CD4-positive, alpha-beta T cell treated with Interleukin-4 for 1 hour (primary cell): Measurements from ENCODE around the gene TMEM121.
A peak's percentile ranks its signal among the peaks of the same experiment; 100 is the strongest.
"Not testable (repeated sequence)": the region's sequence is repeated elsewhere in the genome, so short reads cannot be mapped to it uniquely, and the experiment has no call there.

Source experiments
- DNase-seq, 2 donors: peaks; one replicate each; pipeline ENCODE4 v3.0.0-alpha.2; 2020 to 2022

The TMEM121 gene

DNA sequence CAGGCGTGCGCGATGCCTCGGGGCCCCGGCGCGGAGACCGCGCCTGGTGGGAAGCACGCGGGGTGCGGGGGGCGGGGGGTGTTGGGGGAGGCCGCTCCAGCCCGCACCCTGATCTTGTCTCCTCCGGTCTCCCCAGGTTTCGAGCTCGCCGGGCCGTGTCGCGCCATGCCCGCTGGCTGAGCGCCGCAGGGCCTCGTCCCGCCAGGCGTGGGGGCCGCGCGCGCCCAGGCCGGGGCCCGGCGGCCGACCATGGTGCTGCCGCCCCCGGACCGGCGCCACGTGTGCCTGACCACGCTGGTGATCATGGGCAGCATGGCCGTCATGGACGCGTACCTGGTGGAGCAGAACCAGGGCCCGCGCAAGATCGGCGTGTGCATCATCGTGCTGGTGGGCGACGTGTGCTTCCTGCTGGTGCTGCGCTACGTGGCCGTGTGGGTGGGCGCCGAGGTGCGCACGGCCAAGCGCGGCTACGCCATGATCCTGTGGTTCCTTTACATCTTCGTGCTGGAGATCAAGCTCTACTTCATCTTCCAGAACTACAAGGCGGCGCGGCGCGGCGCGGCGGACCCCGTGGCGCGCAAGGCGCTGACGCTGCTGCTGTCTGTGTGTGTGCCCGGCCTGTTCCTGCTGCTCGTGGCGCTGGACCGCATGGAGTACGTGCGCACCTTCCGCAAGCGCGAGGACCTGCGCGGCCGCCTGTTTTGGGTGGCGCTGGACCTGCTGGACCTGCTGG is 2.4 kb downstream of the TMEM121 start:
- no peak for DNase-seq

DNA sequence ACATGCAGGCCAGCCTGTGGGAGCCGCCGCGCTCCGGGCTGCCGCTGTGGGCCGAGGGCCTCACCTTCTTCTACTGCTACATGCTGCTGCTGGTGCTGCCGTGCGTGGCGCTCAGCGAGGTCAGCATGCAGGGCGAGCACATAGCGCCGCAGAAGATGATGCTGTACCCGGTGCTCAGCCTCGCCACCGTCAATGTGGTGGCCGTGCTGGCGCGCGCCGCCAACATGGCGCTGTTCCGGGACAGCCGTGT is 2.9 kb downstream of the TMEM121 start:
- no peak for DNase-seq

DNA sequence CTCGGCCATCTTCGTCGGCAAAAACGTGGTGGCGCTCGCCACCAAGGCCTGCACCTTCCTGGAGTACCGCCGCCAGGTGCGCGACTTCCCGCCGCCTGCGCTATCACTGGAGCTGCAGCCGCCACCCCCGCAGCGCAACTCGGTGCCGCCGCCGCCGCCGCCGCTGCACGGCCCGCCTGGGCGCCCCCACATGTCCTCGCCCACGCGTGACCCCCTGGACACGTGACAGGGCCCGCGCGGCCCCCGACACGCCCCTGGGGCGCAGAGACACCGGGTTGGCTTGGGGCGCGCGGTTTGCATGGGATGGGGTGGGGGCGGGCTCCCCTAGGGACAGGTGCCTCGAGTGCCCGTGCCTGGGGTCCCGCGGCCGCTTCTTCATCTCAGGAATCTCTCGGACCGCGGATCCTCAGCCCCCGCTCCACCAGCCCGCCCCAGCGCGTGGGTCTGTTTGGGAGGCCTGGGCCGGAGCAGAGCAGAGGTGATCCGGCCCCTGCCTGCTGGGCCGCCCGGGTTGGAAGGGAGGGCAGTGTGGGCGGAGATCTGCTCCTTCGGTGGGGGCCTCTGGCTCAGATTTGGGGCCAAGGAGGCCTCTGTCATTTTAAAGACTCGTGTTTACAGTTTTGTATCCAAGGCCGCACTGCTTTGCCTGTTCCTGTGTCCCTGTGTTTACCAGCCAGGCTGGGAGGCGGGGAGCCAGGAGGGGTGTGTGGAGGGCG is 3.3 kb downstream of the TMEM121 start:
- peak in 1 of 2 donors; percentile 38 for DNase-seq

DNA sequence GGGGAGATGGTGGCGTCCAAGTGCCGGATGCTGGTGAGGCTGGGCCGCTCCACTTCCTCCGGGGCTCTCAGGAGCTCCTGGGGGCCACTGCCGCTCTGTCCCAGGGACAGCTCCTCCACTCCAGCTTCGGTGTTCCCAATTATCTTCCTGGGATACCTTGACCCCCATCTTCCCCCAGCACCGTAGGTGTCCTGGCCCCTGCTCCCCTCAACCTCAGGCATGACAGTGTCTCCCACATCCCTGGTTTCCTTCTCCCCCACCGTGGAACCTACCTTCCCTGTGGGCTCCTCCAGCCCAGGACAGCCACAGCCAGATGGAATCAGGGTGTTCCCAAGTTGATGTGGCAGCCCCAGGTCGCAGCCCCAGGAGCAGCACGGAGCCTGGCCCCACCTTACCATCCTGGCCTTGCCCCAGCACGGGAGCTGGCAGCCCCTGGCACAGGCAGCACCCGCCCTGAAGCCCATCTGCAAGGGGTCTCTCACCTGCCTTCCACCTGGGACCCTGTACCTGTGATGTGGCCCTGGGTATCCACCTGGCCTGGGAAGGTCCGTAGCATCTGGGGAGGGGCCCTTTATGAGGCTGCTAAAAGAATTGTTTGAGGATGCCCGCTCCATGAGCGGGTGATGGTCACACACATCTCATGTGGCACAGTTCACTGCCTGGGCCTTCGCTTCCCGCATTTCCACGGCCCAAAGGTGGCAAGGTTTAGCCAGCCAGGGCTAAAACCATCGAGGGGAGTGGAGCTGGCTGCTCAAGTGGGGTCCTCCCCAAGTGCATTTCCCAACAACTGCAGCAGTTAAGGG is 4.1 kb downstream of the TMEM121 start:
- no peak for DNase-seq

DNA sequence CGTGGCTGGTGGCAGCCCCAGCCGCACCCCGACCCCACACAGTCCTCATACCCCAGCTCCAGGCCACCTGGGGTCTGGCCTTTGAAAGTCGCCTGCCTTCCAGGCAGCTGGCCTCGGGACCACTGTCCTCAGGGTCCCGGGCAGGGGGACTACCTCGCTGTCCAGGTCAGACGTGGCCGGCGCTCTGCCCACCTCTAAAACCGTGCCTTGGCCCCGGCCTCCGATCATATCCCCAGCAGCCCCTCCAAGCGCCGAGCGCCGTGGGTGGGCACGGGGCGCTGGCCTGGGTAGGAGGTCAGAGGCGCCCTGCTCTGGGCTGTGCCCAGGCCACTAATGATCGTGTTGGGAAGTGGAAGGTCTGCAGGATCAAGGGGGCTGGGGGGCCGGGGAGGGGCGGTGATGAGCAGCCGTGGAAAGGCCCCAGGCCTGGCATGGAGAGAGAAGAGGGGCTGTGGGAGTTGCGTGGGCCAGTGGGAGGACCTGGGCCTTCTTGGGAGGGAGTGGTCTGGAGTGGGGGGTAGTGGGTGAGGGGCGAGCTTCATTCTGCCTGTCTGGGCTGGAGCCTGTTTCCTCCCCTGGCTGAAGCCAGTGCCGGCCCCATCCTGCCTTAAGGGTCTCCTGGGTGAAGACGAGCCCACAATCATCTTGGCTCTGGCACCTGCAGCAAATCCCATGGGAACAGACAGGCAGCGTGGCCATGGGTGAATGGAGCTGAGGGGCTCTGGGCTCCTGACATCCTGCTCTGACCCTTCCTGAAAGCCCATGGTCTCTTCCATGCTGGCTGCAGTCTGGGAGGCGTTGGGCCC is 4.9 kb downstream of the TMEM121 start:
- DNase-seq, result no peak

DNA sequence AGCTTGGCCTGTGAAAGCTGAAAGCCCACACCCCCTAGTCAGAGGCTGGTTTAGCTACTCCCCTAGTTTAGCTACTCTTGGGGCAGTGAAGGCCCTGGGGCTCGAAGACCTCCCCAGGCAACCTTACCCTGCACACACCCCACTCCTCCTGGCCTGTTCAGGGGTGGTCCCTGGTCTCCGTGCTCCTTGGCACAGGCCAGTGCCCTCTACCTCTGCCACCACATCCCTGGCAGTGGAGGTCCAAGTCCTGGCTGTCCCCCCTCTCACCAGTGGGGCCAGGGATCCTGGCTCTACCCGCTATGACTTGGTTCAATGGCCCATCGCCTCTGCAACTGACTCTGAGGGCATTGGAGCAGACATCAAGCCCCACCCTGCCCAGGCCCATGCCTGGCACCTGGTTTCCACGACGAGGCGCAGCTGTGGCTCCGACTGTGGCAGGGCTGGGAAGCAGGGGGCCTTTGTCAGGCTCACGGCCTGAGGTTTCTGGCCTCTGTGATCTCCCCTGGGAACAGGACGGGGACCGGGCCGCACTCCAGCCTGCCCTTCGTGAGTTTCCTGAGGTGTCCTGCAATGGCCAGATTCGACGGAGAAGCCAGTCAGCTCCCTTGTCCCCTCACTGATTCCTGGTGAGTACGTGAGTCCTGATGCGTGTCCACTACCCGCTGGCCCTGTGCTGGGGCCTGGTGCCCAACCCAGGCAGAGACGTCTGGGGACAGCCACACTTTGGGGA is 5.7 kb downstream of the TMEM121 start:
- no peak for DNase-seq

DNA sequence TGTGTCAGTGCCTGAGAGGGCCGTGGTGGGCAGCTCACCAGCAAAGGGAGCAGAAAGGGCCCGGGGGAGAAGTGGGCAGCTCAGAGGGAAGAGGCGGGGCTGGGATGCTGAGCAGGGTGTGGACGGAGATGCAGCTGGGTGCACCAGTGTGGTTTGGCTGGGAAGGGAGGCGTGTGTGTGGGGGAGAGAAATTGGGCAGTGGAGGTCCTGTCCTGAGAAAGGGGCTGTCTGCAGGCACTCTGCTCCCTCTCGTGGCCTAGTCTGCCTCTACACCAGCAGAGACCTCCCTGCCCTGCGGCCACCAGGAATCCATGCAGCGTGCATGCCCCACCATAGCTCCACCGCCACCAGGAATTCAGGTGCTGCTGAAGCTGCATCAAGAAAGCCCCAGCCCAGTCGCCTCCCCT is 6.4 kb downstream of the TMEM121 start:
- DNase-seq, result peak in 1 of 2 donors; percentile 55

DNA sequence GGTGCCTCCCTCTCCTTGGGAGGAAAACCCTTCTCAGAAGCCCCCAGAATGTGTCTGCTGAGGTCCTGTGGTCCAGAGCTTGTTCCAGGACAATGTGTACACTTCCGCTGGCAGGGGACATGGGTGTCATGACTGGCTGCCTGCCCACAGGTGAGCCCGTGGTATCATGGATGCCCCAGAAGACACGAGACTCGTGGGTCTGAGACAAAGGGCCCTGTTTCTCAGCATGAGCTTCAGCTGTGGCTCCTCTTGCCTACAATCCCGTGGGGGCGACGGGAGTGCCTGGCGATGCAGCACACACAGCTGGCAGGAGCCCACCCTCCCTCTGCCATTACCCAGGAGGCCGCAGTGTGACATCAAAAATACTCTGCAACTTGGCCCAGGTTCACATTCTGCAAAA is 7.0 kb downstream of the TMEM121 start:
- no peak for DNase-seq

DNA sequence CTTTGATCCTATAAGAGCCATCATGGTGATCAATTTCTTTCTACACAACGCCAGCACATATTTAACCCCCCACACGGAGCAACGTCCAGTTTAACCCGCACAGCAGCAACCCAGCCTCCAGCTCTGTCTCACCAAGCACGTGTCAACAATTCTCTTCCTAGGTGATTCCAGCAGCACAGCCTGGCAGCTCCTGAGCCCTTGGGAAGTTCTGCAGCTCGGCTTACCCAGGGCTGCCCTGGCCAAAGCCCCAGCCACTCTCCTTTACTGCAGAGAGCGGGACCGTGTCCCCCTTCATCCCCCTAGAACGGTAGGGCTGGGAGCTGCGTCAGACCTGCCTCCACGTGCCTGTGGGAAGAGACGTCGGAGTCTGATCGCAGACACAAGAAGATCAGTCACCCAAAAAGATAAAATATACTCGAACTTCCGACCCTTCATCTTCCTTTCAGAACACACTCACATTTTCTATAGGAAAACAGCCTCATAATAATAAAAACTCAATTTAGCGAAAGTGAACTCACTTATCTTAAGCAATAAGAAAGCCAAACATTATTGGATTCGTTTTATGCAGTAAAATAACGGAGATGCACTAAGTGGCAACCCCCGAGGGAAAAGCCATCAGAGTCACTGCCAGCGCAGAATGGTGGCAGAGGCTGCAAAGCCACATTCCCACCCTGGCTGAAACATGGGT is 7.6 kb downstream of the TMEM121 start:
- no peak for DNase-seq

DNA sequence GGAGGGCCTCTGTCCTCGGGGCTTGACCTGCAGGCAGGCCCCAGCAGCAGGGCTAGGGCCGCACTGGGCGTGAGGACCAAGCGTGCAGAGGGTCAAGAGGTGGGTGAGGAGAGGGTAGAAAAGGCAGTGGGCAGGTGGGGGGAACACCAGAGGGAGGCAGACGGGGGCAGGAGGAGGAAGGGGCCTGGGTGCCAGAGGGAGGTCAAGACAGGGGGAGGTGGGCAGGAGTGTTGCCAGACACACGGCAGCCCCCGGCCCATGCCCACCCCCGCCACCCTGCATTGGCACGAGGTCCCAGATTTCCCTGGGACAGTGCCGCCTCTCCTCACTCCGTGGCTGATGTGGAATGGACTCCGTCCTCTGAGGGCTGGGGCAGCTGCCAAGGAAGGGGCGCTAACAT is 8.2 kb downstream of the TMEM121 start:
- DNase-seq, result no peak

DNA sequence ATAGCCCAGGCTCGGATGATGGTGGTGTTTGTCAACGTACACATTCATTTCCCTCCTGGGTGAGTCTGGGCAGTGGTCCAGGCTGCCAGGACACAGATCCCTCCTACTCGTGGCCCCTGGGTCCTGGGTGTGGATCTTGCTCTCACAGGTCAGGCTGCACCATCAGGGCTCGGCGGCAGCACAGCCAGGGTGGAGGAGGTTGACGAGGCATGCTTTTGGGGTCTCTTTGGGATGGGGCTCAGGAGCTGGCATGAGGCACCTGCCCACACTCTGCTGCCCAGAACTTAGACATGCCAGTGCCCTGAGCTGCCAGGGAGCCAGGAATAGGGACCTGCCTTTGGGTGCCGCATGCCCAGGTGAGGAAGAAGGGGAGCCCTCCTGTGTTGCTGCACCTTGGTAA is 9.7 kb downstream of the TMEM121 start:
- DNase-seq, result no peak

DNA sequence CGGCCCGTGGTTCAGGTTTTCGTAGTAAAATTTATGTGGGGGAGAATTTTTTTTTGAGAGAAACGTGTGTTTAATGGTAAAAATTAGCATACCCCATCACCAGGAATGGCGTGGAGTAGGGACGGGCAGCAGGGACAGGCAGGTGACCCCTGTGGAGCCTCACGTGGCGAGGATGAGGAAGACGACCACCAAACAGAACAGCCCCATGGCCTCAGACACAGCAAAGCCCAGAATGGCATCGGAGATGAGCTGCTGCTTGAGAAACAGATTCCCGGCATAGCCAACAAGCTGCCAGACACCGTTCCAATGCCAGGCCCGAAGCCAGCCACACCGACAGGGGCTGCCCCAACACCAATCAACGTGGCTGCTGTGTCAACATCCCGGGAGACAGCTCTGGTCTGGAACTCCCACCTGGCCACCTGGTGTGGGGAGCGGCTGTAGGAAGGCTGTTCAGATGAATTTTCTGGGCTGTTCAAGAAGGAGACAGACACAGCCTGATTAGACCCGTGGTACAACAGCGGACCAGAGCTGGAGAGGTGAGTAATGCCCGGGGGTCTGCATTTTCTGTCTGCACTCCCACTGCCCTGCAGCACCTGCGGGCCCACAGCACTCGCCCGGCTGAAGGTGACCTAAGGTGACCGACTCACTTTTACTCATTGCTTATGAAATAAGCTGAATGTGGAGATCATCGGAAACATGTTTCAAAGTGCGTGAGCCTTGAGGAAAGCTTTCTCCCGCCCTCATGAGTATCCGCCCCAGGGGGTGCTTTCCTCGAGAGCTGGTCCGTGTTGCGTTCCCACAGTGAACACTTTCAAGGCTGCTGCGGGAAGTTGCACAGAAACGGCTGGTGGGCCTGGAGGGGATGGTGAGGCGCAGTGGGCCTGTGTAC is 10.6 kb downstream of the TMEM121 start:
- DNase-seq, result no peak

DNA sequence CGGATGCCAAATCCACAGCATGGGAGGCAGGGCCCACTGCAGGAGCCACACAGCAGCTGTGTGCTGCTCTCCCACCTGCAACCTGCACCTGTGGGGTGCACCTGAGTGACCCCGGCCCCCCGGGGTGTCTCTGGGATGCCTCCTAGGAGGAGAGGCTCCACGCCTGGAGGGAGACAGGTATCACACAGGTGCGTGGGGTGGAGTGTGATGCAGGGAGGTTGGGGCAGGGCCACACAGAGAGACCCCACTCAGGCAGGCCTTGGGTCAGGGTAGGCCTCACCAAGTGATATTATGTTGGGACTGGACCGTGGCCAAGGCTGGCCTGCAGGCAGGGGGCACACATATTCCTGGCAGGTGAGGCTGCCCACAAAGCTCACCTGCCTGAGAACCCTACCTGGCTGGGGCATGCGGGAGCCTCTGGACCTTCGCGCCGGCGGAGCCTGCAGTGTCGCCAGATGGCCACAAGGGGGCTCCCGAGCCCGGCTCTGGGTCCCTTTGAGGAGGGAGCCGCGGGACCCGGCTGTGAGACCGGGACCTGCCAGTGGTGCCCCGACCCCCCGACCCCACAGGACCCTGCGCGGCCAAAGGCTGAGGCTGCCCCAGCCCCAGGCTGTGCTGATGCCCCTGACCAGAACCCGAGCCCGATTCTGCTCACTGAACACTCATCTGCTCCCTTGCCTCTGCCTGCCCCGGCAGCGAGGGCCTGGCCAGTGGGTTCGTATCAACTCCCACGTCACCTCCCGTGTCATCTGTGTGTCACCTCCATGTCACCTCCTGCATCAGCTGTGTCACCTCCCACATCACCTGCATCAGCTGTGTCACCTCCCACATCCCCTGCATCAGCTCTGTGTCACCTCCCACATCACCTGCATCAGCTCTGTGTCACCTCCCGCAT is 11.4 kb downstream of the TMEM121 start:
- DNase-seq, result peak; percentile 61 to 68

DNA sequence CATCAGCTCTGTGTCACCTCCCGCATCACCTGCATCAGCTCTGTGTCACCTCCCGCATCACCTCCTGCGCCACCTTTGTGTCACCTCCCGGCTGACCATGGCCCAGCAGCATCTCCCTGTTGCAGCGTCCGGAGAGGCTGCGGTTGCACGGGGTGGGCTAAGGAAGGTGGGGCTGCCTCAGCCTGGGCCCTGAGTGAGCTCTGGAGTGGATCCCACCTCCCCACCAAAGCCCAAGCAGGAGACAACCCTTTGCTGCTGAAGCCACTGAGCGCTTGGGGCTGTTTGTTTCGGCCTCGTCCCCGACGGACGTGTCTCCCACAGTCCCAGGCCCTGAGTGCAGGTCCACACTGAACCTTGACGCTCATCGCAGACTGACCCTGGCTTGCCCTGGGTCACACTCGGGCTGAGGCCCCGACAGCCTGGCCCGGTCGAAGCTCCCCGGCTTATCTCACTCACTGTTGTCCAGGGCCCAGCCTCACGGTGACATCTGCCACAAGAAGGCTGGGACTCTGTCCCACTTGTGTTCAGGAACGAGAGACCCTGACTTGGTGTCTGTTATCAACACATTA is 12.2 kb downstream of the TMEM121 start:
- no peak for DNase-seq

DNA sequence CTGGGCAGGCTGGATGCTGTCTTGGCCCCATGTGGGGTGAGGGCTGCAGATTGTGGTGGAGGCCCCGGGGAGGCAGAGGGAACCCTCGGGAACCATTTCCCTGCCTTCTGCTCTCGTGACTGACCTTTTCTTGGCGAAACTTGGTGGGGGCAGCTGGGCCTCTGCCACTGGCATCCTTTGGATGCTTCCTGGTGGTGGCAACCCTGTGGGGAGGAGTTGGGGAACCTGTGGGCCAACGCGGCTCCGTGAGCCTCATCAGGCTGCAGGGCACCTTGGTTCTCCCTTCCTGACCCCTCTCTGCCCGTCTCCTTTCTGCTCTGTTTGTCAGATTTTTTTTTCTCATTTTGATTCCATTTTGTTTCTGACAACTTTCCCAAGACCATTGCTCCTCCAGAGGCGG is 14.4 kb downstream of the TMEM121 start:
- no peak for DNase-seq

DNA sequence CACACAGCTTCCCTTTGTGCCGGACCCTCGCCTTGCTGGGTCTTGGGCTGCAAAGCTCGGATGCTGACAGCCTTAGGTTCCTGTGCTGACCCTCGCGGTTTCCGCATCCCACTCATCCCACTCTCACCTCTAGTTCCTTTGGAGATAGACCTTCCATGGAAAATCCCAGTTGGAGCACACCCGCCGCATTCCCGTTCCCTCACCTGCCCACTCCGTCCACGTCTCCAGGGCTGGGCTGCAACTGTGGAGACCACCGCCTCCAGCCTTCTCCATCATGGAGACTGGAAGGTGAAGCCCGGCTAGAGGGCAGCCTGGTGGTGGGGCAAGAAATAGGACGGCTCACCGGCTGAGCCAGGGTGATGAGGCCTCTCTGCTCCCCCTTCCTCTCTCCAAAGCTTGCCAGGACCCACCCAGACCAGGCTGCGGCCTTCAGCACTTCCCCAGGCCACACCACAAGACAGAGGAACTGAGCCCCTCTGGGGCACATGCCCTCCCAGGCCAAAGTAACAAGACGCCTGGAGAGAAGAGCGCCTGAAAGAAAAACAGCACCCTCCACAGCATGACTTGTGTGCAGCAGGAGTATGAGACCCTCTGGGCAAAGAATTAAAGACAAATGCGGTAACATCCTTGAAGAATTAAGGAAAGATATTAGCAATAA is 15.0 kb downstream of the TMEM121 start:
- DNase-seq, result no peak

DNA sequence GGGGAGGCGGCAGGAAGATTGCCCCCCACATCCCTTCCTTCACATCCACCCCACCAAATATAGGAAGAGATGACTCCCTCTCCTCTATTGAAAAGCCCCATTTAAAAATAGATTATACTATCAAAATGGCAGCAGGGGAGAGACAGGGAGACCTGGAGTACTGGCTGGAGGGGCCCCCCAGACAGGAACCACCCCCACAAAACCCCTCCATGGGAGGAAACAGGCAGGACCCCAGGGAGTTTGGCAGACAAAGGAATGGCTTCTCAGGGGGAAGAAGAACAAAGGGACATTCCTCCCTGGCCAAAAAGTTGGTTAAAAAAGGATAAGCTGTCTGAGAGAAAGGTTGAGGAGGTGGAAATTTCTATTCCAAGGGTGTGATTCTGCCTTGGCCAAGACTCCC is 19.3 kb downstream of the TMEM121 start:
- not testable (repeated sequence) for DNase-seq

DNA sequence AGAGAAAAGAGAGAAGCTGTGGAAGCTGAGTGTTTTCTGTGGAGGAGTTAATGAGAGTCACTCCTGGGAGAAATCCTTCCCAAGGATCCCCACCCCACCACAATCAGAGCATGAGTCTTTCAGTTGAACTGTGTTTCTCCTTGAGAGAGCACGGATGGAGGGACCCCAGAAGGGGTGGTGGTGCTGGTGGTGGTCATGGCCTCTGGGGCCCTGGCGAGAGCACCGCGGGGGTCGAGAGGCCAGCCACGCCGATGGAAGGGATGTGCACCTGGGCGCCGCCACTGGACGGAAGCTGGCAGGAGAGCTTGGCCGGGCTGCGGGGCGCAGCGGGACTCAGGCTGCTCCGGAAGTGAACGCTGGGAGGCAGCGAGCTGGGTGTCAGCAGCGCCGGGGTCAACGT is 20.0 kb downstream of the TMEM121 start:
- not testable (repeated sequence) for DNase-seq

DNA sequence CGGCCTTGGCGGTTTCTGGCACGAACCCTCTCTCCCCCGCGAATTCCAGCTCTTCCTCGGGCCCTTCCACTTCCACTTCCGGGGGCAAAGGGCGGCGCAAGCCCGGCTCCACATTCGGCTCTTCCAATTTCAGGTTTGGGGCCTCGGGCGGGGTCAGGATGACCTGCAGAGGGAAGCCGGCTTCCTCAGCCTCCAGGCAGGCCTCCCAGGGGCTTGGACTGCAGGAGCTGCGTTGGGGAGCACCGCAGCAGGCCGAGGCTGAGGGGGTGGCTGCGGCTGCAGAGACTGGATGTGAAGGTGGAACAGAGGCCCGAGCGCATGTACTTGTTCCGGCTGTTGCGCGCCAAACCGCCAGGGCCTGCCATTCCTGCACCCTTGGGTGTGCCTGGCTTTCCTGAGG is 20.7 kb downstream of the TMEM121 start:
- not testable (repeated sequence) for DNase-seq
